ENCODE results near the gene GRIP2.

DNA sequence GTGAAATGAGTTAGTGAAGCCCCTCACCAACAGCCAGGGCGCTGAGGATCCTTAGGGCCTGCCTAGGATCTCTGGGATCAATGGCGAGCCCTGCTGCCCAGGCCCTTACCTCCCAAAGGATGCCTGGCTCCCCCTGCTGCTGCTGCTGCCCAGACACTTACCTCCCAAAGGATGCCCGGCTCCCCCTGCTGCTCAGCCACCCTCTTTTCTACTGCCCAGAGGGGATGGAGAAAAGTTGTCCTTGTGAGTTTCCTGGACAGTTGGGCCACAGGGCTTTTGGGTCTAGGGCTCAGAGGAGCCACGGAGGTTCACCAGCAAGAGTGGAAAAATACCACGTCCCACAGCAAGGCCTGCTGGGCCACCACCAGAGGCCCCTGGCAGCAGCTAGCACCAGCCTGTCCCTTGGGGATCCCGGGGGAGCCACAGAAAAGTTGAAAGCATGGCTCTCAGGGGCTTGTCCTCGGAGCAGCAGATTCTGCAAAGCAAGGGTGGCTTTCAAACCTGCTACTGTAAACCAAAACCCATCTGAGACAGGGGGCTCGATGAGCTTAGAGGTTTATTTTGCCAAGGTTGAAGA is 78.3 kb downstream of the GRIP2 start:
- TF ChIP-seq, protein P1, sequence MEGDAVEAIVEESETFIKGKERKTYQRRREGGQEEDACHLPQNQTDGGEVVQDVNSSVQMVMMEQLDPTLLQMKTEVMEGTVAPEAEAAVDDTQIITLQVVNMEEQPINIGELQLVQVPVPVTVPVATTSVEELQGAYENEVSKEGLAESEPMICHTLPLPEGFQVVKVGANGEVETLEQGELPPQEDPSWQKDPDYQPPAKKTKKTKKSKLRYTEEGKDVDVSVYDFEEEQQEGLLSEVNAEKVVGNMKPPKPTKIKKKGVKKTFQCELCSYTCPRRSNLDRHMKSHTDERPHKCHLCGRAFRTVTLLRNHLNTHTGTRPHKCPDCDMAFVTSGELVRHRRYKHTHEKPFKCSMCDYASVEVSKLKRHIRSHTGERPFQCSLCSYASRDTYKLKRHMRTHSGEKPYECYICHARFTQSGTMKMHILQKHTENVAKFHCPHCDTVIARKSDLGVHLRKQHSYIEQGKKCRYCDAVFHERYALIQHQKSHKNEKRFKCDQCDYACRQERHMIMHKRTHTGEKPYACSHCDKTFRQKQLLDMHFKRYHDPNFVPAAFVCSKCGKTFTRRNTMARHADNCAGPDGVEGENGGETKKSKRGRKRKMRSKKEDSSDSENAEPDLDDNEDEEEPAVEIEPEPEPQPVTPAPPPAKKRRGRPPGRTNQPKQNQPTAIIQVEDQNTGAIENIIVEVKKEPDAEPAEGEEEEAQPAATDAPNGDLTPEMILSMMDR (IDR thresholded peaks at IDR 0.05; ENCODE audit: low read depth, low read length): peak; percentile 59
- no peak for TF ChIP-seq POLR2A (IDR thresholded peaks at IDR 0.05; ENCODE audit: extremely low read depth, insufficient read length)
- TF ChIP-seq, protein P2, sequence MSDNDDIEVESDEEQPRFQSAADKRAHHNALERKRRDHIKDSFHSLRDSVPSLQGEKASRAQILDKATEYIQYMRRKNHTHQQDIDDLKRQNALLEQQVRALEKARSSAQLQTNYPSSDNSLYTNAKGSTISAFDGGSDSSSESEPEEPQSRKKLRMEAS (IDR thresholded peaks at IDR 0.05; ENCODE audit: low read depth, low read length): no peak
